Endothelial cell of umbilical vein (primary cell): ENCODE data around the gene CSNK1G2. TPM values are rescaled to one million over a fixed set of nuclear protein-coding genes. Genes with fewer than 3 reads are reported as not detected.

Experiments used
- BruUV-seq: library from RNA; stranded (reverse); fragments of 400-500 nt; replicated peaks from 2 replicates; lab custom pipeline; 2021; lab: Mats Ljungman, UMichigan
- CTCF ChIA-PET: fragments of 300-600, 350-600 bp; sonication (Branson Sonifier 250); formaldehyde crosslinking; loops from one replicate; lab custom pipeline; 2021; ENCODE audit warnings: antibody characterized with exemption, inconsistent platforms; lab: Charles Lee
- POLR2A ChIA-PET: fragments of 300-600, 350-600 bp; sonication (Branson Sonifier 250); formaldehyde crosslinking; loops from one replicate; lab custom pipeline; 2021; ENCODE audit warnings: antibody characterized with exemption, inconsistent platforms; lab: Charles Lee
- DNase-seq: peaks from one replicate; pipeline ENCODE4 v3.0.0-alpha.2; 2011; ENCODE audit warnings: low read depth, low spot score
- FAIRE-seq: peaks from 2 replicates; lab custom pipeline; 2011; peaks lifted over from hg19 to GRCh38; lab: Jason Lieb, UNC
- H2AFZ ChIP-seq: 2 replicates; pipeline ENCODE4 v1.6.0; 2012; ENCODE audit warnings: low read depth, low read length, control low read depth, inconsistent platforms
- H3K27ac ChIP-seq: 2 replicates; pipeline ENCODE4 v1.5.1; 2011; ENCODE audit warnings: low read depth, mild to moderate bottlenecking, control low read depth, low read length, moderate library complexity; ENCODE audit not compliant: insufficient read depth
- H3K27me3 ChIP-seq, 2 experiments: 2 replicates each; pipeline versions ENCODE4 v1.6.0 to v1.6.1; 2011; ENCODE audit warnings: low read length in 2 of 2, mixed read lengths in 1 of 2; ENCODE audit not compliant: control insufficient read depth in 2 of 2, insufficient read depth in 2 of 2
- H3K36me3 ChIP-seq, 2 experiments: 2 replicates in 1 of 2; 3 replicates in 1 of 2; pipeline ENCODE4 v1.5.1; 2011; ENCODE audit warnings: low read length in 2 of 2, mild to moderate bottlenecking in 1 of 2, moderate library complexity in 1 of 2; ENCODE audit not compliant: control insufficient read depth in 2 of 2, insufficient read depth in 2 of 2; ENCODE audit errors: extremely low read depth in 1 of 2
- H3K4me1 ChIP-seq: 3 replicates; pipeline ENCODE4 v1.5.1; 2011; ENCODE audit warnings: mild to moderate bottlenecking, low read length; ENCODE audit not compliant: control insufficient read depth, insufficient read depth; ENCODE audit errors: extremely low read depth
- H3K4me2 ChIP-seq: 2 replicates; pipeline ENCODE4 v1.6.1; 2011; ENCODE audit warnings: low read length, control low read depth, mixed read lengths; ENCODE audit not compliant: insufficient read depth
- H3K4me3 ChIP-seq, 3 experiments: fragments of 200-600 bp in 1 of 3; sonication (generic), shearing (Covaris generic) in 1 of 3; replicated peaks in 1 of 3; 2 replicates each; pipeline ENCODE4 v1.5.1; 2011 to 2016; ENCODE audit warnings: control low read depth in 3 of 3, low read length in 3 of 3, mild to moderate bottlenecking in 2 of 3, inconsistent platforms in 1 of 3, low read depth in 1 of 3, moderate library complexity in 1 of 3; ENCODE audit not compliant: insufficient read depth in 1 of 3
- H3K79me2 ChIP-seq: 2 replicates; pipeline ENCODE4 v1.6.0; 2012; ENCODE audit warnings: low read length, inconsistent platforms; ENCODE audit not compliant: control insufficient read depth, insufficient read depth
- H3K9ac ChIP-seq: replicated peaks from 2 replicates; pipeline ENCODE3; 2011; ENCODE audit warnings: low read length, control low read depth; ENCODE audit not compliant: insufficient read depth; ENCODE audit errors: extremely low read depth
- H3K9me1 ChIP-seq: replicated peaks from 3 replicates; pipeline ENCODE4 v1.6.0; 2011; ENCODE audit warnings: mild to moderate bottlenecking, low read length; ENCODE audit not compliant: control insufficient read depth, insufficient read depth; ENCODE audit errors: extremely low read depth
- H3K9me3 ChIP-seq: replicated peaks from 2 replicates; pipeline ENCODE4 v1.5.1; 2012; ENCODE audit warnings: low read length, inconsistent platforms; ENCODE audit not compliant: control insufficient read depth, insufficient read depth
- H4K20me1 ChIP-seq: replicated peaks from 2 replicates; pipeline ENCODE3; 2011; ENCODE audit warnings: mild to moderate bottlenecking, low read length; ENCODE audit not compliant: control insufficient read depth, insufficient read depth; ENCODE audit errors: extremely low read depth
- EZH2 ChIP-seq: IDR thresholded peaks from 2 replicates; pipeline ENCODE4 v1.6.1; 2012; ENCODE audit warnings: borderline replicate concordance, low read depth, mild to moderate bottlenecking, moderate library complexity, low read length, inconsistent platforms; ENCODE audit not compliant: severe bottlenecking
- FOS ChIP-seq: IDR thresholded peaks from 2 replicates; pipeline ENCODE4 v1.6.1; 2011; ENCODE audit warnings: mild to moderate bottlenecking, low read length, moderate library complexity, borderline replicate concordance; ENCODE audit not compliant: insufficient read depth
- GATA2 ChIP-seq: IDR thresholded peaks from 2 replicates; pipeline ENCODE4 v1.7.0; 2011; ENCODE audit warnings: low read depth, mild to moderate bottlenecking, moderate library complexity, mixed read lengths, low read length; ENCODE audit not compliant: insufficient read length, insufficient read depth
- JUN ChIP-seq: IDR thresholded peaks from 2 replicates; pipeline ENCODE4 v1.6.1; 2011; ENCODE audit warnings: borderline replicate concordance, low read depth; ENCODE audit not compliant: insufficient read length, insufficient read depth
- MAX ChIP-seq: IDR thresholded peaks from 2 replicates; pipeline ENCODE4 v1.6.1; 2011; ENCODE audit not compliant: insufficient read depth, insufficient read length
- MYC ChIP-seq: IDR thresholded peaks from one replicate; pipeline ENCODE4 v1.6.1; 2011; ENCODE audit warnings: mild to moderate bottlenecking, low read depth, low read length
- POLR2A ChIP-seq: IDR thresholded peaks from 2 replicates; pipeline ENCODE4 v1.6.1; 2012; ENCODE audit warnings: low read depth, mild to moderate bottlenecking, control low read depth, low read length
- POLR2AphosphoS5 ChIP-seq: IDR thresholded peaks from 2 replicates; pipeline ENCODE4 v1.6.1; 2012; ENCODE audit warnings: low read depth, mild to moderate bottlenecking, control low read depth, low read length, moderate library complexity; ENCODE audit not compliant: insufficient read depth
- dilution Hi-C: fragments of 300-500 bp; cut with MboI; formaldehyde crosslinking; loops from one replicate; pipeline ENCODE4 v1.15.0; 2019; ENCODE audit warnings: low sequenced_read_pairs; ENCODE audit not compliant: extremely low pct_ligation_motif_present
- intact Hi-C: fragments of 100-400 bp; cut with micrococcal nuclease; formaldehyde crosslinking; loops from one replicate; pipeline ENCODE4 v1.10.0; 2022
- polyA plus RNA-seq, 4 experiments: library from polyadenylated mRNA; depleted of rRNA in 3 of 4; stranded (reverse) in 3 of 4; unstranded in 1 of 4; fragments of >200 nt; gene quantifications; 2 replicates each; pipeline versions ENCODE4 v1.2.1 to v1.2.3, GENCODE V29; 2011 to 2012; ENCODE audit warnings: missing spikeins in 1 of 4
- total RNA-seq: library from RNA; stranded (reverse); gene quantifications from 2 replicates; pipeline ENCODE4 v1.2.3, GENCODE V29; 2021
- TF ChIP-seq, protein P1 (sequence below), 2 donors: IDR thresholded peaks; 1 replicate in 1 of 2; 2 replicates in 1 of 2; pipeline ENCODE4 v1.5.1; 2011; ENCODE audit warnings: low read length in 2 of 2, mild to moderate bottlenecking in 2 of 2, moderate library complexity in 2 of 2, control low read depth in 1 of 2, inconsistent platforms in 1 of 2, low read depth in 1 of 2; ENCODE audit not compliant: insufficient read depth in 1 of 2; ENCODE audit errors: extremely low read depth in 1 of 2

The CSNK1G2 gene
- total and polyA plus RNA-seq, 2 donors (not counting 3 experiments of a cell fraction or from before 2014, with no cell fraction given) = 96.6 to 110 TPM

DNA sequence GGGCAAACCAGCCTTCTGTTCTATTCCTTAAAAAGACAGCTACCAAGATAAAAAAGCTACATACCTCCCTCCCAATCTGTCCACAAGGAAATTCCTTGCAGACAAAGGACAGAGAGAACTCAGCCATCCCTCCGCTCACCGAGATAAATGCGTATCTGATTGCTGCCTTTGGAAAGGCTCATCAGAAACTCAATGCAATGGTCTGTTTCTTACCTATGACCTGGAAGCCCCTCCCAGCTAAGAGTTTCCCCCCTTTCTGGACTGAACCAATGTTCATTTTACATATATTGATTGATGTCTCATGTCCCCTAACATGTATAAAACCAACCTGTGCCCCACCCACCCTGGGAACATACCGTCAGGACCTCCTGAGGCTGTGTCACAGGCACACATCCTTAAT lies 62.9 kb downstream of the CSNK1G2 start:
- Histone ChIP-seq H3K27ac (no peak overlapping the region), H3K9ac (no peak overlapping the region), H3K9me1 (no peaks in the 10 kb centered on the region), H2AFZ (no peak overlapping the region), H3K36me3 (peaks cover 2% of the 10 kb centered on the region in 2 experiments), H3K4me1 (no peaks in the 10 kb centered on the region), H3K4me3 (no peak overlapping the region), H3K4me2 (no peak overlapping the region), H3K27me3 (no peaks in the 10 kb centered on the region), H4K20me1 (no peaks in the 10 kb centered on the region), H3K9me3 (no peaks in the 10 kb centered on the region), H3K79me2 (peaks cover 2% of the 10 kb centered on the region)
- no TSS peak for BruUV-seq
- FAIRE-seq = no peak
- intact Hi-C loops = no loop called here
- dilution Hi-C loops = no loop called here
- POLR2A ChIA-PET = no interaction called here
- TF ChIP-seq MAX (no peak), POLR2AphosphoS5 (no peak), EZH2 (no peak), JUN (no peak), MYC (no peak), POLR2A (no peak), GATA2 (no peak), FOS (no peak)
- TF ChIP-seq, protein P1, sequence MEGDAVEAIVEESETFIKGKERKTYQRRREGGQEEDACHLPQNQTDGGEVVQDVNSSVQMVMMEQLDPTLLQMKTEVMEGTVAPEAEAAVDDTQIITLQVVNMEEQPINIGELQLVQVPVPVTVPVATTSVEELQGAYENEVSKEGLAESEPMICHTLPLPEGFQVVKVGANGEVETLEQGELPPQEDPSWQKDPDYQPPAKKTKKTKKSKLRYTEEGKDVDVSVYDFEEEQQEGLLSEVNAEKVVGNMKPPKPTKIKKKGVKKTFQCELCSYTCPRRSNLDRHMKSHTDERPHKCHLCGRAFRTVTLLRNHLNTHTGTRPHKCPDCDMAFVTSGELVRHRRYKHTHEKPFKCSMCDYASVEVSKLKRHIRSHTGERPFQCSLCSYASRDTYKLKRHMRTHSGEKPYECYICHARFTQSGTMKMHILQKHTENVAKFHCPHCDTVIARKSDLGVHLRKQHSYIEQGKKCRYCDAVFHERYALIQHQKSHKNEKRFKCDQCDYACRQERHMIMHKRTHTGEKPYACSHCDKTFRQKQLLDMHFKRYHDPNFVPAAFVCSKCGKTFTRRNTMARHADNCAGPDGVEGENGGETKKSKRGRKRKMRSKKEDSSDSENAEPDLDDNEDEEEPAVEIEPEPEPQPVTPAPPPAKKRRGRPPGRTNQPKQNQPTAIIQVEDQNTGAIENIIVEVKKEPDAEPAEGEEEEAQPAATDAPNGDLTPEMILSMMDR (IDR thresholded peaks at IDR 0.05; ENCODE audit: extremely low read depth in 1 of 2, insufficient read depth in 1 of 2, low read depth in 1 of 2, low read length in 2 of 2) = no peak
- no peak for DNase-seq
- CTCF ChIA-PET = interaction anchor here (1.6 kb wide), 1 partner anchor 66 kb away, joined by 6 read pairs; no protein-coding TSS in a partner anchor
